Heart left ventricle (tissue), 16 donors: ENCODE results near the gene GLRX3. TPM values are rescaled to one million over a fixed set of nuclear protein-coding genes. Genes with fewer than 3 reads are reported as not detected.

Experiments
- ATAC-seq, 4 donors: fragments of 200-7000 bp; cut with Tn5 transposase; one replicate each; pipeline ENCODE4 v1.9.1; 2020 to 2022; ENCODE audit warnings: moderate library complexity in 4 of 4, mild to moderate bottlenecking in 3 of 4, moderate number of reproducible peaks in 1 of 4
- DNase-seq, 5 donors: peaks; one replicate each; pipeline ENCODE4 v3.0.0-alpha.2; 2020
- H3K27ac ChIP-seq, 12 donors: fragments of 200-600 bp; sonication (generic) in 4 of 12; one replicate each; pipeline versions ENCODE4 v1.5.0 to v1.8.0; 2016 to 2022; ENCODE audit warnings: mild to moderate bottlenecking in 2 of 12
- H3K27me3 ChIP-seq, 9 donors: fragments of 200-600 bp; sonication (generic) in 2 of 9; one replicate each; pipeline versions ENCODE4 v1.5.1 to v1.8.0; 2016 to 2022; ENCODE audit warnings: mild to moderate bottlenecking in 3 of 9
- H3K36me3 ChIP-seq, 9 donors: fragments of 200-600 bp; sonication (generic) in 2 of 9; one replicate each; pipeline versions ENCODE4 v1.5.0 to v1.8.0; 2018 to 2022; ENCODE audit warnings: mild to moderate bottlenecking in 2 of 9
- H3K4me1 ChIP-seq, 12 donors: fragments of 200-600 bp; sonication (generic) in 4 of 12; one replicate each; pipeline versions ENCODE4 v1.5.0 to v1.8.0; 2016 to 2022; ENCODE audit warnings: mild to moderate bottlenecking in 3 of 12
- H3K4me3 ChIP-seq, 12 donors: fragments of 200-600 bp; sonication (generic) in 4 of 12; one replicate each; pipeline versions ENCODE4 v1.5.0 to v1.8.0; 2017 to 2022; ENCODE audit warnings: mild to moderate bottlenecking in 9 of 12, moderate library complexity in 4 of 12
- H3K9me3 ChIP-seq, 12 donors: fragments of 200-600 bp; sonication (generic) in 4 of 12; one replicate each; pipeline versions ENCODE4 v1.5.0 to v1.8.0; 2016 to 2022; ENCODE audit warnings: mild to moderate bottlenecking in 1 of 12
- POLR2A ChIP-seq, 2 donors: fragments of 450-650 bp; IDR thresholded peaks; one replicate each; pipeline ENCODE4 v1.6.1; 2017; ENCODE audit warnings: antibody characterized with exemption in 2 of 2, mild to moderate bottlenecking in 2 of 2, moderate library complexity in 2 of 2
- WGBS, 4 donors: extraction: QIAGEN DNeasy Blood & Tissue Kit in 2 of 4; methylation state at CpG; one replicate each; pipeline versions ENCODE4 v1.1.5 to v1.1.7; 2013 to 2018; 5-methylcytosine and 5-hydroxymethylcytosine counted together
- intact Hi-C, 10 donors: fragments of 100-400 bp; cut with DNase I; formaldehyde crosslinking; loops; one replicate each; pipeline versions ENCODE4 v1.11.1 to v1.14.2; 2022
- polyA plus RNA-seq, 2 donors: library from polyadenylated mRNA; stranded (reverse); fragments of 200-250 nt; gene quantifications; one replicate each; pipeline ENCODE4 v1.2.3, GENCODE V29; 2013
- total RNA-seq, 9 donors: library from RNA; depleted of rRNA in 2 of 9; stranded (reverse); fragments of >200 nt in 2 of 9; fragmentation: NEBNext Ultra II Directional in 3 of 9; extraction: Animal tissue kit (Norgen Biotek cat#: 25700) in 3 of 9; gene quantifications; one replicate each; pipeline versions ENCODE4 v1.1.0 to v1.2.4, GENCODE V29; 2016 to 2023
- TF ChIP-seq, protein P1 (sequence below), 12 donors: fragments of 200-600 bp; sonication (generic) in 4 of 12; IDR thresholded peaks; one replicate each; pipeline versions ENCODE4 v1.5.0 to v1.8.0; 2018 to 2022; ENCODE audit warnings: antibody characterized with exemption in 12 of 12, mild to moderate bottlenecking in 5 of 12
- donor health status: ischemic (EF 13 %, LVEDD 7.1; RV severe dilation, severe dysfunction).
- donor health status: healthy with polysubstance abuse.
- donor health status: DM: no; HTN: yes; CAD: no.
- donor health status: DM: no; HTN: no; CAD: no.
- donor health status: ischemic (EF 25% LVEDD 6.9; RV normal size, moderate dysfunction).
- donor health status: ischemic (EF 25% LVEDD 5.7; RV mildly dilated, moderate dysfunction).
- donor health status: healthy.
- donor health status: DM: yes; HTN: yes; CAD: no.
- donor health status: ischemic (EF 35%, LVEDD 5.7; RV mildly dilated, moderate dysfunction).
- donor health status: nonischemic (EF 11% LVEDD 7.7; RV severe dilation, severe dysfunction).
- donor health status: DM: yes; HTN: yes; CAD: no.
- donor health status: PGD.
- donor health status: ischemic (EF 29% LVEDD 5.4; RV normal size, mild dysfunction).
- donor health status: nonischemic (EF 23%, LVEDD 6.1; RV moderate dilation, normal function).

The GLRX3 gene
- total and polyA plus RNA-seq, 11 donors: 54.0 to 180 (median 66.4) TPM

- TF ChIP-seq, protein P1, sequence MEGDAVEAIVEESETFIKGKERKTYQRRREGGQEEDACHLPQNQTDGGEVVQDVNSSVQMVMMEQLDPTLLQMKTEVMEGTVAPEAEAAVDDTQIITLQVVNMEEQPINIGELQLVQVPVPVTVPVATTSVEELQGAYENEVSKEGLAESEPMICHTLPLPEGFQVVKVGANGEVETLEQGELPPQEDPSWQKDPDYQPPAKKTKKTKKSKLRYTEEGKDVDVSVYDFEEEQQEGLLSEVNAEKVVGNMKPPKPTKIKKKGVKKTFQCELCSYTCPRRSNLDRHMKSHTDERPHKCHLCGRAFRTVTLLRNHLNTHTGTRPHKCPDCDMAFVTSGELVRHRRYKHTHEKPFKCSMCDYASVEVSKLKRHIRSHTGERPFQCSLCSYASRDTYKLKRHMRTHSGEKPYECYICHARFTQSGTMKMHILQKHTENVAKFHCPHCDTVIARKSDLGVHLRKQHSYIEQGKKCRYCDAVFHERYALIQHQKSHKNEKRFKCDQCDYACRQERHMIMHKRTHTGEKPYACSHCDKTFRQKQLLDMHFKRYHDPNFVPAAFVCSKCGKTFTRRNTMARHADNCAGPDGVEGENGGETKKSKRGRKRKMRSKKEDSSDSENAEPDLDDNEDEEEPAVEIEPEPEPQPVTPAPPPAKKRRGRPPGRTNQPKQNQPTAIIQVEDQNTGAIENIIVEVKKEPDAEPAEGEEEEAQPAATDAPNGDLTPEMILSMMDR (IDR thresholded peaks at IDR 0.05): peak in 8 of 12 donors; percentile 6 to 53 (median 28)
- no peak for TF ChIP-seq POLR2A (IDR thresholded peaks at IDR 0.05)
- H3K4me3 ChIP-seq: no peak overlapping the region
- no peaks in the 10 kb centered on the region for H3K9me3 ChIP-seq
- H3K4me1 ChIP-seq: peaks cover 0 to 11% (median 0%) of the 10 kb centered on the region in 12 donors
- DNase-seq (no peak), ATAC-seq (peak in 3 of 4 donors; percentile 44 to 53 (median 49))
- intact Hi-C loops: no loop called here
- H3K36me3 ChIP-seq: peaks cover 3 to 89% (median 78%) of the 10 kb centered on the region in 9 donors
- H3K27me3 ChIP-seq: no peaks in the 10 kb centered on the region
- 46 to 56% (median 49%) methylated on average over 4 of the region's 4 CpGs for WGBS, 4 donors
- no peak overlapping the region for H3K27ac ChIP-seq
Measured at GRCh38 chr10:130179640-130180039, 43.4 kb downstream of the GLRX3 start.

- DNase-seq (no peak), ATAC-seq (no peak)
- Histone ChIP-seq H3K27me3 (no peaks in the 10 kb centered on the region), H3K27ac (no peak overlapping the region), H3K4me1 (peaks cover 0 to 11% (median 0%) of the 10 kb centered on the region in 12 donors), H3K9me3 (no peaks in the 10 kb centered on the region), H3K4me3 (no peak overlapping the region), H3K36me3 (peaks cover 3 to 89% (median 78%) of the 10 kb centered on the region in 9 donors)
- TF ChIP-seq POLR2A (IDR thresholded peaks at IDR 0.05): no peak
- TF ChIP-seq, protein P1 (IDR thresholded peaks at IDR 0.05): no peak
- intact Hi-C loops: no loop called here
- 93 to 100% (median 98%) methylated on average over 1 of the region's 1 CpG for WGBS, 4 donors
Measured at GRCh38 chr10:130180416-130180815, 44.2 kb downstream of the GLRX3 start.

GRCh38 chr10:130181858-130182257 lies 45.7 kb downstream of the GLRX3 start:
- no peak for DNase-seq
- H3K27ac ChIP-seq: no peak overlapping the region
- H3K4me3 ChIP-seq: no peak overlapping the region
- intact Hi-C loops: no loop called here
- peaks cover 0 to 11% (median 0%) of the 10 kb centered on the region in 12 donors for H3K4me1 ChIP-seq
- no peaks in the 10 kb centered on the region for H3K27me3 ChIP-seq
- peaks cover 3 to 86% (median 77%) of the 10 kb centered on the region in 9 donors for H3K36me3 ChIP-seq
- no peaks in the 10 kb centered on the region for H3K9me3 ChIP-seq
- TF ChIP-seq, protein P1 (IDR thresholded peaks at IDR 0.05): no peak
- no peak for TF ChIP-seq POLR2A (IDR thresholded peaks at IDR 0.05)
- 61 to 67% (median 62%) methylated on average over 5 of the region's 5 CpGs for WGBS, 4 donors
- ATAC-seq: no peak

GRCh38 chr10:130185591-130185990 lies 49.4 kb downstream of the GLRX3 start:
- H3K4me3 ChIP-seq: no peak overlapping the region
- 89 to 92% (median 89%) methylated on average over 11 of the region's 11 CpGs for WGBS, 4 donors
- TF ChIP-seq, protein P1 (IDR thresholded peaks at IDR 0.05): no peak
- no peak for TF ChIP-seq POLR2A (IDR thresholded peaks at IDR 0.05)
- ATAC-seq (no peak), DNase-seq (no peak)
- H3K27ac ChIP-seq: no peak overlapping the region
- peaks cover 0 to 15% (median 4%) of the 10 kb centered on the region in 12 donors for H3K4me1 ChIP-seq
- H3K27me3 ChIP-seq: peaks cover 0 to 4% (median 0%) of the 10 kb centered on the region in 9 donors
- no peaks in the 10 kb centered on the region for H3K9me3 ChIP-seq
- intact Hi-C loops: no loop called here
- peaks cover 3 to 71% (median 56%) of the 10 kb centered on the region in 9 donors for H3K36me3 ChIP-seq
